NK-92 (cell line): ENCODE results near the gene CLCN7.

ENCODE experiments used
- DNase-seq: peaks from one replicate; lab custom pipeline; 2025; ENCODE audit not compliant: unreplicated experiment; lab: John Stamatoyannopoulos, UW

Gene CLCN7

DNA sequence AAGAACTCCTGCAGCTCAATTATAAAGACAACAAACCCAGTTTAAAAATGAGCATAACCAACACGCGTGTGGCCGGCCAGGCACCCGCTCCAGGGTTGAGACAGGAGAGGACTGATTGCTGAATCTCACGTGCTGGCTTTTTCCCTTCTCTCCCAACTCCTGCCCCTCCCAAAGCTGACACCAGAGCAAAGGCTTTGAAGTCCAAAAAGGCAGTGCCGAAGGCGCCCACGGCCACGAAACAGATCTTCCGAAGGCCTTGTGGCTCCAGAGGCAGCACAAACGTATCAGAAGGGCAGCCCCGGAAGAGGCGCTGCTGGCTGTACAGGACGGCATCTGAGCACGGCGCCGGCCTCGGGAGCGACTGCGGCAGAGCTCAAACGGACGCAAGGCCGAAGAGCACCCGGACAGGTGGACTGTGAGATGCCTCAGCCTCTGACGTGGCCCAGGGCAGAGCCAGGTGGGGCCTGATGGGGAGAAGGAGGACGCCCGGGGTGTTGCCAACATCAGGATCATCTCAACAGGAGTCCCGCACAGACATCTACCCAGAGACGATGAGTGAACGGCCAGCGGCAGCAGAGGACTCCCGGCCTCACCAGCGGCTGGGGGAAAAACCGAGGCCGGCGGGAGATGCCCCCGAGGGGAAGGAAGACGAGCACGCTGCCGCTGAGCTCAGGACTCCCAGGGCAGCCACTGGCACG lies 10.5 kb downstream of the CLCN7 start:
- no peak for DNase-seq

GRCh38 chr16:1461146-1461545 lies 13.7 kb downstream of the CLCN7 start:
- no peak for DNase-seq

GRCh38 chr16:1460602-1461138 lies 14.2 kb downstream of the CLCN7 start:
- DNase-seq = no peak

- no peak for DNase-seq
Observed at GRCh38 chr16:1459967-1460366, 14.9 kb downstream of the CLCN7 start.

- no peak for DNase-seq
Observed at GRCh38 chr16:1458977-1459341, 15.9 kb downstream of the CLCN7 start.

GRCh38 chr16:1458336-1458976 lies 16.4 kb downstream of the CLCN7 start:
- DNase-seq = no peak

GRCh38 chr16:1457489-1458245 lies 17.2 kb downstream of the CLCN7 start:
- no peak for DNase-seq

DNA sequence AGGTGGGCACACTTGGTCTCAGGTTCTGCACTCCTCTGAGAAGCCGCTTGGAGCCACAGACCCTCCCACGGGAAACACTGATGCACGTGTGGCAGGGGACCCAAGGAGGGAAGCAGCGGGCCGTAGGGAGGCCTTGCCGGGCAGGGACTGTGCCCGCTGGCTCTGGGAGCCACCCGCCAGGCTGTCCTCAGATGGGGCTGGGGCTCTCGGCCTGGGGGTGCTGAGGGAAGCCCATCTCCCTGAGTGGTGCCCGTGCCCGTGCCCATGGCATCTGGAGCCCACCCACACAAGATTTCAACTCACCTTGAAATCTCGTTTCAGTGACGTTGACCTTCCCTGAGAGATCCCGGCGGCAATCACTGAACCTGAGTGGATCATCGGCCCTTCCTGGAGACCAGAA lies 17.9 kb downstream of the CLCN7 start:
- DNase-seq = no peak

- DNase-seq = no peak
Observed at GRCh38 chr16:1455190-1456171, 19.3 kb downstream of the CLCN7 start.

GRCh38 chr16:1454561-1454960 lies 20.3 kb downstream of the CLCN7 start:
- no peak for DNase-seq

DNA sequence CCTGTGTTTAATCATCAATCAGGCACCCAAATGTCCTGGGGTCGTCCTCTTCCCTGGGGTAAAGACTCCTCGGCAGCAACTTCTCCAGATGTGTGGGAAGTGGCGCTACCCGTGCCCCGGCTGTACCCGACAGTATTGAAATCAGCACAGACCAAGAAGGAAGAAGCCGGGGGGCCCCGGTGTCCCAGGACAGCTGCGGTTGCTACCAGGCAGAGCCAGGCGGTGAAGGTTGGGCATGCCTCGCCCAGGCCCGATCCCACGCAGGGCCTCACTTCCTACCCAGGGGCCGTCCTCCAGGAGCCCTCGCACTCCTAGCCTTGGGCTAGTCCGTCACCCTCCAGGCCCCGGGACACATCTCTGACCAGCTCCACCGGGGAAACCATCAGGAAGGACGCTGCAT lies 21.5 kb downstream of the CLCN7 start:
- DNase-seq = no peak

DNA sequence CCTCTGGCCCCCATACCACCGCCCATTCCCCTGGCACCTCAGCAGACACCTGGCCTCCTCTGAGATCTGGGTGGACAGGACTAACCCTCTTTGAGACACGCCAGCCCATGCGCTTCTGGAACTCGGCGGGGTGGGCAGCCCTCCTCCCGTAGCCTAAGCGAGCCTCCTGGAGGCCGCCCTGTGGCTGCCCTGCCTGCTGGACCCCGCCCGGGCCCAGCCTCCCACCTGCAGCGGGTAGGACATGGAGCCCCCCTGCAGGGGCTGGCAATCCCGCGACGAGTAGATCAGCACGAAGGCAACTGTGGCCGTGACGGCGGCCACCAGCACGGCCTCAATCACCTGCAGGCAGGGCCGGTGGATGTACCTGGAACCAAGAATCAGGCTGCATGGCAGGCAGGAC lies 22.3 kb downstream of the CLCN7 start:
- no peak for DNase-seq

DNA sequence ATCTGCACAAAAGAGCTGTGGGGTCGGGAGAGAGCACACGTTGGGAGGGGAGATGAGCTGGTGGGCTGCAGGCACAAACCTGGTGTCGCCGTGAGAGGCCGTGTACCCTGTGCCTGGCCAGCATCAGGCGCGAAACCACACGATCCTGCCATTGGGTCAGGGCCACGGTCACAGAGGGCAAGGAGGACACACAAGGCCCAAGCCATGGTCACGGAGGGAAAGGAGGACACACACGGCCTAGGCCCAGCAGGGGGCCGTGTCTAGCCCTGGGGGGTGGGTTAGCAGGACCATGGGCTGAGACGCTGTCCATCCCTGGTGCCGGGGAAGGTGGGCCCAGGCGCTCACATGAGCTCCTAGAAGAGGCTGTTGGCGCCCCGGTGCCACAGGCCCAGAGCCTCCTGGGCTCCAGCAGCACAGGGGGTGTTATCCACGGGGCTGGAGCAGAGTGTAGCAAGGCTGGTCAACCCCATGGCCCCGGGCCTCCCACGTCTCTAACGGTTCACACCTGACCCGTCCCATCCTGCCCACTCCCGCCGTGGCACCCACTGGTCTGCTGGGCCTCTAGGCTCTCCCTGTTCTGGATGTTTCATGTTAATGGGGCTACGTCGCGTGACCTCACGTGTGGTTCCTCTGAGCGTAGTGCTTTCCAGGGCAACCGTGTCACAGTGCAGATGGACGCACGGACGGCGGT lies 23.0 kb downstream of the CLCN7 start:
- no peak for DNase-seq

GRCh38 chr16:1450841-1451240 lies 24.0 kb downstream of the CLCN7 start:
- DNase-seq = no peak

GRCh38 chr16:1450218-1450617 lies 24.6 kb downstream of the CLCN7 start:
- DNase-seq = no peak

- DNase-seq = no peak
Observed at GRCh38 chr16:1449201-1449788, 25.5 kb downstream of the CLCN7 start.

DNA sequence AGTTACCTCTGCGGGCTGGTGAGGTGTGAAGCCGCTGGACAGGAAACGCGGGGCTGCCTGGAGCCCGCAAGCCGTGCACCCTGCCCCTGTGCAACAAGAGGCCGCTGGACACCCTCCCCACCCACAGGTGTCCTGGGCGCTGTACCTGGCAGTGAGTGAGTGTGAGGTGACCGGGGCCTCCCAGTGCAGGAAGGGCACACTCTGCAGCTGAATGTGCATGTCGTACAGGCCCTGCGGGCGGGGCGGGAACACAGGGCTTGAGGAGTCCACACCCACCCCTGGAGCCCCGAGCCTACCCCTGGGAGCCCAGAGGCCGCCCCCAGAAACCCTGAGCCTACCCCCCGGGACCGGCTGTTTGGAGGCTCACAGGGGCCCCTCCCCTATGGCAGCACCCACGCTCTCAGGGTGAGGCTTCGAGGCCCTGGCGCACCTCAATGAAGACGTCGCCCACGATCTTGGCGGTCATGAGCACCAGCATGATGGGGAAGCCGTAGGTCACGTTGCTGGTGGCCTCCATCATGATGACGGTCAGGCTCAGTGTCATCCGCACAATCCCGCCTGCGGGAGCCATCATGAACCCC lies 26.2 kb downstream of the CLCN7 start:
- no peak for DNase-seq

DNA sequence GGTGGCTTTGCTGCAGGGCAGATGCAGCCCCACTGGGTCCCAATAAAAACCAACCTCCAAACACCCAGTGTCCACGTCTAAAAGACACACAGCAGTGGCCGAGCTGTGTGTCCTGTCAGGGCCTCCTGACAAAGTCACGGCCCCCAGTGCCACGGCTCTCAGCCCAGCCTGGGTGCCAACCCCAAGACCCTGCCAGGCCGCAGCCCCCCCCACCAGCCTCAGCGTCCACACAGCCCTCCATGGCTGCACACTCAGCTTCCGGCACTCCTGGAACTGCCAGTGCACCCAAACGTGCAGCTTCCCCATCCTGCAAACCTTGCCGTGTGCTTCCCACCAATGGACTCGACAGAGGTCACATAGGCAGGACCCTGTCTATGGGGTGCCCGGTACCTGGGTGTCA lies 26.9 kb downstream of the CLCN7 start:
- no peak for DNase-seq

DNA sequence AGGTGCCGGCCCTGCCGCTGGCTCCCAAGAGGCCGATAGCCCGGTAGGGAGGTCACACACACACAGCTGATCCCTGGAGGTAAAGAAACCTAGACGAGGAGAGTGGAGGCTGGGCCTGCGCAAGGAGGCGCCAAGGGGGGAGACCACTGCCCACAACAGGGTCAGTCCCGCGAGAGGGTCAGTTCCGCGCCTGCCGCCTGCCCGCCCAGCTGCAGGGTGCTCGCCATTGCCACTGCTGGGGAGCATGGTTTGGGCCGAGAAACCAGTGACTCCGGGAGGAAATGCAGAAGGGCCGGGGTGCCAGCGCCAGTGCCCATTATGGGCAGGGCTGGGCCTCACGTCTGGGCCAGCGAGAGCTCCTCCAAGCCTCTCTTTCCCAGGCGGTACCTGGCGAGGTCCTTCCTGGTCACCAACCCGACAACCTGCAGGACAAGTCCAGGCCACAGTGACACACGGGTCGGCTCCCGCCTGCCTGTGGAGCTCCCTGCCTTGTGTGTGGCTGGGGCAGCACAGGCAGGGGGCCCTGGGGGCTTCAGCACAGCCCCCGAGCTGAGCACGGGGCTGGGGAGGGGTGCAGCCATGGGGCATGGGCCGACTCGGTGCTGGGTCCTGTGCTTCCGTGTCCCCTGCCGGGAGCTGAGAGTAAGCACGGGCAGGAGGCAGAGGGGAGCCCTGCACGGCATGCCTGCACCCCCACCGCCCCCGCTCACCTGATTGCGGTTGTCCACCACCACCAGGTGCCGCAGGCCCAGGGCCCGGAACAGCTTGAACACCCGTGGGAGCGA lies 28.3 kb downstream of the CLCN7 start:
- no peak for DNase-seq
